Activated naive CD4-positive, alpha-beta T cell treated with anti-CD3 and anti-CD28 coated beads, Interleukin-2, amount 10 ng/mL, durations not matched to agents 7 days and 5 days (primary cell): ENCODE data around the gene SCAI.
"Not testable (repeated sequence)": the region's sequence is repeated elsewhere in the genome, so short reads cannot be mapped to it uniquely, and the experiment has no call there.

Experiments
- CTCF ChIA-PET: fragments of 350-600 bp; sonication (Branson Sonifier 250); formaldehyde crosslinking; loops from one replicate; lab custom pipeline; 2021; ENCODE audit warnings: antibody characterized with exemption; lab: Charles Lee
- DNase-seq: peaks from one replicate; pipeline ENCODE4 v3.0.0-alpha.2; 2020
- H3K27ac Mint-ChIP-seq: one replicate; pipeline ENCODE4 v1.8.0; 2021; ENCODE audit warnings: mild to moderate bottlenecking, moderate library complexity, mixed read lengths
- H3K27me3 Mint-ChIP-seq: one replicate; pipeline ENCODE4 v1.8.0; 2021; ENCODE audit warnings: mild to moderate bottlenecking, mixed read lengths
- H3K36me3 Mint-ChIP-seq: one replicate; pipeline ENCODE4 v1.8.0; 2021; ENCODE audit warnings: mixed read lengths
- H3K4me1 Mint-ChIP-seq: one replicate; pipeline ENCODE4 v1.8.0; 2021; ENCODE audit warnings: mixed read lengths
- H3K4me3 Mint-ChIP-seq: one replicate; pipeline ENCODE4 v1.8.0; 2021; ENCODE audit warnings: mild to moderate bottlenecking, moderate library complexity, mixed read lengths
- H3K9me3 Mint-ChIP-seq: one replicate; pipeline ENCODE4 v1.8.0; 2021; ENCODE audit warnings: mixed read lengths

Gene SCAI

GRCh38 chr9:125066839-125067619 lies 76.3 kb downstream of the SCAI start:
- H3K27me3 Mint-ChIP-seq = no peaks in the 10 kb centered on the region
- no peaks in the 10 kb centered on the region for H3K4me1 Mint-ChIP-seq
- H3K27ac Mint-ChIP-seq = no peak overlapping the region
- CTCF ChIA-PET = no interaction called here
- no peaks in the 10 kb centered on the region for H3K9me3 Mint-ChIP-seq
- H3K4me3 Mint-ChIP-seq = no peak overlapping the region
- no peaks in the 10 kb centered on the region for H3K36me3 Mint-ChIP-seq
- DNase-seq = no peak

- no peak for DNase-seq
- no peaks in the 10 kb centered on the region for H3K9me3 Mint-ChIP-seq
- H3K4me1 Mint-ChIP-seq = no peaks in the 10 kb centered on the region
- H3K27me3 Mint-ChIP-seq = no peaks in the 10 kb centered on the region
- H3K4me3 Mint-ChIP-seq = no peak overlapping the region
- H3K27ac Mint-ChIP-seq = no peak overlapping the region
- H3K36me3 Mint-ChIP-seq = peaks cover 9% of the 10 kb centered on the region
- CTCF ChIA-PET = no interaction called here
Measured at GRCh38 chr9:125061391-125061790, 81.9 kb downstream of the SCAI start.

- peaks cover 13% of the 10 kb centered on the region for H3K36me3 Mint-ChIP-seq
- H3K27ac Mint-ChIP-seq = no peak overlapping the region
- H3K4me3 Mint-ChIP-seq = no peak overlapping the region
- H3K27me3 Mint-ChIP-seq = no peaks in the 10 kb centered on the region
- H3K4me1 Mint-ChIP-seq = no peaks in the 10 kb centered on the region
- no peaks in the 10 kb centered on the region for H3K9me3 Mint-ChIP-seq
- CTCF ChIA-PET = no interaction called here
- no peak for DNase-seq
Measured at GRCh38 chr9:125049212-125050049, 93.9 kb downstream of the SCAI start.

GRCh38 chr9:125043631-125044030 lies 99.7 kb downstream of the SCAI start:
- peaks cover 9% of the 10 kb centered on the region for H3K36me3 Mint-ChIP-seq
- H3K27me3 Mint-ChIP-seq = no peaks in the 10 kb centered on the region
- CTCF ChIA-PET = no interaction called here
- no peaks in the 10 kb centered on the region for H3K9me3 Mint-ChIP-seq
- H3K4me1 Mint-ChIP-seq = no peaks in the 10 kb centered on the region
- H3K27ac Mint-ChIP-seq = no peak overlapping the region
- no peak for DNase-seq
- H3K4me3 Mint-ChIP-seq = no peak overlapping the region

GRCh38 chr9:125043148-125043547 lies 100.2 kb downstream of the SCAI start:
- DNase-seq = no peak
- CTCF ChIA-PET = no interaction called here
- no peak overlapping the region for H3K27ac Mint-ChIP-seq
- H3K4me1 Mint-ChIP-seq = no peaks in the 10 kb centered on the region
- H3K36me3 Mint-ChIP-seq = peaks cover 7% of the 10 kb centered on the region
- H3K27me3 Mint-ChIP-seq = no peaks in the 10 kb centered on the region
- no peaks in the 10 kb centered on the region for H3K9me3 Mint-ChIP-seq
- no peak overlapping the region for H3K4me3 Mint-ChIP-seq

- CTCF ChIA-PET = no interaction called here
- DNase-seq = no peak
- Mint-ChIP-seq H3K36me3 (no peaks in the 10 kb centered on the region), H3K27me3 (no peaks in the 10 kb centered on the region), H3K27ac (no peak overlapping the region), H3K4me3 (no peak overlapping the region), H3K4me1 (no peaks in the 10 kb centered on the region), H3K9me3 (no peaks in the 10 kb centered on the region)
Measured at GRCh38 chr9:125038166-125038565, 105.2 kb downstream of the SCAI start.

GRCh38 chr9:125028041-125028440 lies 115.3 kb downstream of the SCAI start:
- no peaks in the 10 kb centered on the region for H3K9me3 Mint-ChIP-seq

GRCh38 chr9:125024917-125025316 lies 118.4 kb downstream of the SCAI start:
- CTCF ChIA-PET = interaction anchor here (0.5 kb wide), 1 partner anchor 903 kb away, joined by 3 read pairs; no protein-coding TSS in a partner anchor
- H3K4me3 Mint-ChIP-seq = no peak overlapping the region
- H3K4me1 Mint-ChIP-seq = peaks cover 3% of the 10 kb centered on the region
- DNase-seq = no peak
- no peak overlapping the region for H3K27ac Mint-ChIP-seq
- no peaks in the 10 kb centered on the region for H3K9me3 Mint-ChIP-seq
- no peaks in the 10 kb centered on the region for H3K27me3 Mint-ChIP-seq
- peaks cover 10% of the 10 kb centered on the region for H3K36me3 Mint-ChIP-seq

More at GRCh38 chr9:125028041-125028440, 115.3 kb downstream of the SCAI start:
- Mint-ChIP-seq H3K27me3 (no peaks in the 10 kb centered on the region), H3K27ac (no peak overlapping the region), H3K4me3 (no peak overlapping the region), H3K36me3 (peaks cover 10% of the 10 kb centered on the region), H3K4me1 (peaks cover 2% of the 10 kb centered on the region)
- CTCF ChIA-PET = no interaction called here
- DNase-seq = no peak

GRCh38 chr9:125021069-125021468 lies 122.3 kb downstream of the SCAI start:
- H3K27me3 Mint-ChIP-seq = no peaks in the 10 kb centered on the region
- no peaks in the 10 kb centered on the region for H3K9me3 Mint-ChIP-seq
- peaks cover 3% of the 10 kb centered on the region for H3K4me1 Mint-ChIP-seq
- H3K36me3 Mint-ChIP-seq = peaks cover 16% of the 10 kb centered on the region
- H3K27ac Mint-ChIP-seq = no peak overlapping the region
- H3K4me3 Mint-ChIP-seq = no peak overlapping the region
- DNase-seq = no peak
- CTCF ChIA-PET = no interaction called here

- peaks cover 13% of the 10 kb centered on the region for H3K36me3 Mint-ChIP-seq
- H3K27me3 Mint-ChIP-seq, H3K4me1 Mint-ChIP-seq, H3K4me3 Mint-ChIP-seq, H3K9me3 Mint-ChIP-seq, CTCF ChIA-PET, H3K27ac Mint-ChIP-seq, DNase-seq: not testable (repeated sequence)
Measured at GRCh38 chr9:125015655-125016054, 127.7 kb downstream of the SCAI start.

GRCh38 chr9:125012013-125012412 lies 131.3 kb downstream of the SCAI start:
- H3K9me3 Mint-ChIP-seq, DNase-seq, H3K27me3 Mint-ChIP-seq, H3K4me3 Mint-ChIP-seq, H3K4me1 Mint-ChIP-seq, CTCF ChIA-PET, H3K27ac Mint-ChIP-seq: not testable (repeated sequence)
- H3K36me3 Mint-ChIP-seq = peaks cover 11% of the 10 kb centered on the region

- H3K27ac Mint-ChIP-seq = no peak overlapping the region
- H3K27me3 Mint-ChIP-seq = no peaks in the 10 kb centered on the region
- no peak for DNase-seq
- no peaks in the 10 kb centered on the region for H3K9me3 Mint-ChIP-seq
- no peaks in the 10 kb centered on the region for H3K4me1 Mint-ChIP-seq
- no peak overlapping the region for H3K4me3 Mint-ChIP-seq
- CTCF ChIA-PET = no interaction called here
- H3K36me3 Mint-ChIP-seq = peaks cover 4% of the 10 kb centered on the region
Measured at GRCh38 chr9:125008599-125008998, 134.7 kb downstream of the SCAI start.

- H3K4me3 Mint-ChIP-seq = no peak overlapping the region
- H3K36me3 Mint-ChIP-seq = peaks cover 8% of the 10 kb centered on the region
- CTCF ChIA-PET = no interaction called here
- no peak overlapping the region for H3K27ac Mint-ChIP-seq
- no peaks in the 10 kb centered on the region for H3K9me3 Mint-ChIP-seq
- no peak for DNase-seq
- H3K27me3 Mint-ChIP-seq = no peaks in the 10 kb centered on the region
- no peaks in the 10 kb centered on the region for H3K4me1 Mint-ChIP-seq
Measured at GRCh38 chr9:125003332-125003731, 140.0 kb downstream of the SCAI start.

GRCh38 chr9:124983698-124984097 lies 159.6 kb downstream of the SCAI start:
- Mint-ChIP-seq H3K27ac (no peak overlapping the region), H3K4me3 (no peak overlapping the region), H3K9me3 (no peaks in the 10 kb centered on the region), H3K4me1 (no peaks in the 10 kb centered on the region), H3K27me3 (no peaks in the 10 kb centered on the region), H3K36me3 (peaks cover 5% of the 10 kb centered on the region)
- CTCF ChIA-PET = no interaction called here
- DNase-seq = no peak

GRCh38 chr9:124980431-124980830 lies 162.9 kb downstream of the SCAI start:
- Mint-ChIP-seq H3K36me3 (peaks cover 5% of the 10 kb centered on the region), H3K9me3 (no peaks in the 10 kb centered on the region), H3K4me1 (no peaks in the 10 kb centered on the region), H3K4me3 (no peak overlapping the region), H3K27me3 (no peaks in the 10 kb centered on the region), H3K27ac (no peak overlapping the region)
- no peak for DNase-seq
- CTCF ChIA-PET = no interaction called here
